B cell (primary cell): ENCODE results near the gene IL15. TPM values are rescaled to one million over a fixed set of nuclear protein-coding genes. Genes with fewer than 3 reads are reported as not detected.

ENCODE experiments used
- ATAC-seq: fragments of 200-7000 bp; cut with Tn5 transposase; one replicate; pipeline ENCODE4 v1.10.0; 2021; ENCODE audit warnings: low read depth, mild to moderate bottlenecking, moderate number of reproducible peaks, moderate library complexity
- CTCF ChIA-PET: fragments of 350-600 bp; sonication (Branson Sonifier 250); formaldehyde crosslinking; loops from one replicate; lab custom pipeline; 2021; ENCODE audit warnings: antibody characterized with exemption, inconsistent platforms; lab: Charles Lee
- POLR2A ChIA-PET: fragments of 350-600 bp; sonication (Branson Sonifier 250); formaldehyde crosslinking; loops from one replicate; lab custom pipeline; 2021; ENCODE audit warnings: antibody characterized with exemption; lab: Charles Lee
- DNase-seq: peaks from one replicate; pipeline ENCODE4 v3.0.0; 2013
- H2AFZ ChIP-seq: 2 replicates; pipeline ENCODE4 v1.6.1; 2012; ENCODE audit warnings: mild to moderate bottlenecking, low read depth, low read length; ENCODE audit not compliant: insufficient read depth, poor library complexity, severe bottlenecking
- H3K27ac ChIP-seq, 2 donors: 1 replicate in 1 of 2; 2 replicates in 1 of 2; pipeline ENCODE4 v1.5.1; 2012 to 2013; ENCODE audit warnings: low read length in 2 of 2, mild to moderate bottlenecking in 2 of 2, moderate library complexity in 1 of 2
- H3K27me3 ChIP-seq, 4 experiments: fragments of 200-600 bp in 1 of 4; sonication (generic) in 1 of 4; replicated peaks in 1 of 4; 1 replicate in 2 of 4; 2 replicates in 2 of 4; pipeline versions ENCODE4 v1.6.1 to v1.7.0; 2013 to 2016; ENCODE audit warnings: low read length in 3 of 4, mild to moderate bottlenecking in 2 of 4, mixed read lengths in 1 of 4, moderate library complexity in 1 of 4; ENCODE audit not compliant: insufficient read depth in 4 of 4, control insufficient read depth in 3 of 4; ENCODE audit errors: control extremely low read depth in 1 of 4
- H3K36me3 ChIP-seq, 2 experiments: replicated peaks in 1 of 2; 1 replicate in 1 of 2; 2 replicates in 1 of 2; pipeline versions ENCODE4 v1.6.1 to v1.7.1; 2013; ENCODE audit warnings: low read length in 1 of 2; ENCODE audit not compliant: insufficient read depth in 2 of 2, control insufficient read depth in 1 of 2; ENCODE audit errors: control extremely low read depth in 1 of 2, extremely low read depth in 1 of 2
- H3K4me1 ChIP-seq, 2 donors: fragments of 200-600 bp in 1 of 2; sonication (generic) in 1 of 2; 1 replicate in 1 of 2; 2 replicates in 1 of 2; pipeline versions ENCODE4 v1.5.1 to v1.6.1; 2013 to 2017; ENCODE audit warnings: low read length in 2 of 2; ENCODE audit not compliant: control insufficient read depth in 2 of 2, insufficient read depth in 2 of 2
- H3K4me2 ChIP-seq: replicated peaks from 2 replicates; pipeline ENCODE3; 2012; ENCODE audit warnings: mild to moderate bottlenecking, low read depth, low read length; ENCODE audit not compliant: poor library complexity, severe bottlenecking
- H3K4me3 ChIP-seq, 5 experiments: fragments of 200-600 bp in 1 of 5; sonication (generic) in 1 of 5; 1 replicate in 3 of 5; 2 replicates in 2 of 5; pipeline versions ENCODE4 v1.5.1 to v1.7.0; 2011 to 2016; ENCODE audit warnings: low read length in 4 of 5, mild to moderate bottlenecking in 4 of 5, low read depth in 2 of 5, control low read depth in 1 of 5, moderate library complexity in 1 of 5; ENCODE audit not compliant: insufficient read depth in 1 of 5; ENCODE audit errors: control extremely low read depth in 1 of 5, extremely low read depth in 1 of 5
- H3K79me2 ChIP-seq: fragments of 200-600 bp; sonication (generic); one replicate; pipeline ENCODE4 v1.6.0; 2016; ENCODE audit warnings: low read length; ENCODE audit not compliant: control insufficient read depth, insufficient read depth
- H3K9ac ChIP-seq: fragments of 200-600 bp; sonication (generic); 2 replicates; pipeline ENCODE4 v1.6.1; 2017; ENCODE audit warnings: mild to moderate bottlenecking, low read length, moderate library complexity
- H3K9me3 ChIP-seq, 3 donors: one replicate each; pipeline versions ENCODE4 v1.6.1 to v1.7.1; 2013; ENCODE audit warnings: low read length in 2 of 3; ENCODE audit not compliant: control insufficient read depth in 2 of 3, insufficient read depth in 1 of 3; ENCODE audit errors: control extremely low read depth in 1 of 3
- H4K20me1 ChIP-seq: 2 replicates; pipeline ENCODE4 v1.6.0; 2012; ENCODE audit warnings: mild to moderate bottlenecking, low read length; ENCODE audit not compliant: insufficient read depth, control insufficient read depth, poor library complexity, severe bottlenecking
- H3K27ac Mint-ChIP-seq: one replicate; pipeline ENCODE4 v1.8.0; 2021; ENCODE audit warnings: mixed read lengths
- H3K27me3 Mint-ChIP-seq: one replicate; pipeline ENCODE4 v1.8.0; 2021; ENCODE audit warnings: mixed read lengths
- H3K4me1 Mint-ChIP-seq: one replicate; pipeline ENCODE4 v1.8.0; 2021; ENCODE audit warnings: mixed read lengths
- H3K4me3 Mint-ChIP-seq: one replicate; pipeline ENCODE4 v1.8.0; 2021; ENCODE audit warnings: mixed read lengths
- H3K9me3 Mint-ChIP-seq: one replicate; pipeline ENCODE4 v1.8.0; 2022; ENCODE audit warnings: mixed read lengths; ENCODE audit not compliant: insufficient read depth
- EZH2 ChIP-seq: IDR thresholded peaks from 2 replicates; pipeline ENCODE4 v1.6.1; 2012; ENCODE audit warnings: borderline replicate concordance, low read depth, mild to moderate bottlenecking, moderate library complexity, low read length; ENCODE audit not compliant: insufficient read depth, poor library complexity, severe bottlenecking
- WGBS: methylation state at CpG from one replicate; pipeline ENCODE4 v1.1.5; 2013; ENCODE audit warnings: missing lambda C conversion rate; ENCODE audit not compliant: insufficient coverage; 5-methylcytosine and 5-hydroxymethylcytosine counted together
- intact Hi-C: fragments of 100-400 bp; cut with micrococcal nuclease; formaldehyde crosslinking; loops from one replicate; pipeline ENCODE4 v1.10.0; 2022
- polyA plus RNA-seq: library from polyadenylated mRNA; depleted of rRNA; stranded (reverse); fragments of >200 nt; gene quantifications from 2 replicates; pipeline ENCODE4 v1.2.3, GENCODE V29; 2012
- total RNA-seq, 2 donors: library from RNA; stranded (reverse); fragments of 120-200 nt in 1 of 2; gene quantifications; 1 replicate in 1 of 2; 2 replicates in 1 of 2; pipeline versions ENCODE4 v1.2.3 to v1.2.4, GENCODE V29; 2013 to 2022
- TF ChIP-seq, protein P1 (sequence below): fragments of 200-600 bp; IDR thresholded peaks from one replicate; pipeline ENCODE4 v1.8.0; 2022; ENCODE audit warnings: antibody characterized with exemption, mild to moderate bottlenecking

Gene IL15
- total and polyA plus RNA-seq, 2 donors (not counting 1 experiment from before 2014, with no cell fraction given): 6.1 to 11.5 TPM

DNA sequence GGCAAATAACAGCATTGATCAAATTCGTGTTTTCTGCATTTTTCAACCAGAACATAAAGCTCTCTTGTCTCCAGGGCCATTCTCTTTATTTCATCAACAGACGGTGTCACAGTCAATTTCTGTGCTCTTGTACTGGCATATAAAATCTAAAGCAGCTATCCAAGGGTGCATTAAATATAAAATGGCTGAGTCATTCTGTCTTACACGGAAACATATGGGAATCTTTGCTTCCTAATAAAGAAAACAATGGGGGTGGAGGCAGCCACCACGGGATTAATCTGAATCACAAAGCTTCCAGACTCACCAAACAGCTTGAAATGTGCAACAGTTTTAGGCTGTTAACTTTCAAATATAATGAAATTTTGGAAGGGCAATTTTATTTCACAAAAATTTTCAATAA, 132.6 kb downstream of the IL15 start:
- CTCF ChIA-PET: interaction anchor here (0.7 kb wide), 1 partner anchor 69 kb away, joined by 4 read pairs; no protein-coding TSS in a partner anchor
- H3K27ac Mint-ChIP-seq: no peak overlapping the region
- Histone ChIP-seq H3K4me2 (no peak overlapping the region), H4K20me1 (no peaks in the 10 kb centered on the region), H3K27ac (no peak overlapping the region), H2AFZ (no peak overlapping the region), H3K4me3 (no peak overlapping the region), H3K4me1 (no peaks in the 10 kb centered on the region), H3K79me2 (no peaks in the 10 kb centered on the region), H3K9ac (no peak overlapping the region), H3K36me3 (no peaks in the 10 kb centered on the region), H3K27me3 (no peaks in the 10 kb centered on the region), H3K9me3 (peaks cover 0 to 2% (median 0%) of the 10 kb centered on the region in 3 donors)
- intact Hi-C loops: no loop called here
- WGBS: no CpG with 5 or more reads among the region's 4 CpGs
- DNase-seq (no peak), ATAC-seq (no peak)
- no peaks in the 10 kb centered on the region for H3K4me1 Mint-ChIP-seq
- H3K27me3 Mint-ChIP-seq: no peaks in the 10 kb centered on the region
- H3K9me3 Mint-ChIP-seq: no peaks in the 10 kb centered on the region
- POLR2A ChIA-PET: no interaction called here
- TF ChIP-seq, protein P1, sequence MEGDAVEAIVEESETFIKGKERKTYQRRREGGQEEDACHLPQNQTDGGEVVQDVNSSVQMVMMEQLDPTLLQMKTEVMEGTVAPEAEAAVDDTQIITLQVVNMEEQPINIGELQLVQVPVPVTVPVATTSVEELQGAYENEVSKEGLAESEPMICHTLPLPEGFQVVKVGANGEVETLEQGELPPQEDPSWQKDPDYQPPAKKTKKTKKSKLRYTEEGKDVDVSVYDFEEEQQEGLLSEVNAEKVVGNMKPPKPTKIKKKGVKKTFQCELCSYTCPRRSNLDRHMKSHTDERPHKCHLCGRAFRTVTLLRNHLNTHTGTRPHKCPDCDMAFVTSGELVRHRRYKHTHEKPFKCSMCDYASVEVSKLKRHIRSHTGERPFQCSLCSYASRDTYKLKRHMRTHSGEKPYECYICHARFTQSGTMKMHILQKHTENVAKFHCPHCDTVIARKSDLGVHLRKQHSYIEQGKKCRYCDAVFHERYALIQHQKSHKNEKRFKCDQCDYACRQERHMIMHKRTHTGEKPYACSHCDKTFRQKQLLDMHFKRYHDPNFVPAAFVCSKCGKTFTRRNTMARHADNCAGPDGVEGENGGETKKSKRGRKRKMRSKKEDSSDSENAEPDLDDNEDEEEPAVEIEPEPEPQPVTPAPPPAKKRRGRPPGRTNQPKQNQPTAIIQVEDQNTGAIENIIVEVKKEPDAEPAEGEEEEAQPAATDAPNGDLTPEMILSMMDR: no peak
- no peak for TF ChIP-seq EZH2
- H3K4me3 Mint-ChIP-seq: no peak overlapping the region

DNA sequence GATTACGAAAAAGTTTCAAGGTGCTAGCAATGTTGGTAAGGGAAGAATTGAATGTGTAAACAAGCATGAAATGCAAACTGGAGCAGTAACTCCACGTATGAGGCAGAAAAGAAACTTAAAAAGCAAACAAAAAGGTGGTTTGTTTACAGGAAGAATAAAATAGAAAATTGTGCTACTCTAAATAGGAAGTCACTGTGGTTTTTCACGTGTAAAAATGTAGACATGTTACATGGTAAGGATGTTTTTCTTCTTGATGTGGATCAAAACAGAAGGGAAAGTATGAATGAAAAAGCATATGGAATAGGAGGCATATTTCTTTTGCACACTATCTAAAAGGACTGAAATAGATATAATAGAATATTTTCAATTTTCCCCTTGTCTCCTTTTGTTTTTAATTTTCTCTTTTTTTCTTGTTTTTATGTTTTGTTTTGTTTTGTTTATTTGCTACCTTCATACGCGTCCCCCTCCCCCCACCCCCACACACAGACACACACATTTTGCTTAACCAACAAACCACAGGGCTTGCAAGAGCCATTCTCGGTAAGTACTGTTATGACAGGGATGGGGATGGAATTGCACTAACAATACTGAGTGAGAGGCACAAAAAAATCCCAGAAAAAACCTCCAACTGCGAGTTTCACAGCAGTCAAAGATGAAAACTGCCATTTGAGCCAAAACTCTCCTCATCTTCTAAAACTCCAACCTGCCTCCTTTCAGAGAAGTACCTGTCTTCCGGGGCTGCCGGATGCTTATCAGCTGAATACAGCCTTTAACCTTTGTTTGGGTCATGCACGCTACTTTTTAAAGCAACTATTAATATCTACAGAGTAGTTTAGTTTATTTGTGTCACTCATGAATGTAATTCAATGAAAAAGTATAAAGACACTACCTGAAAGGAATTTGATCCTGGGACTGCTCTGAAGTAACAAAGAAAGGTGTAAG, 135.8 kb downstream of the IL15 start:
- Histone ChIP-seq H3K4me2 (no peak overlapping the region), H3K9ac (no peak overlapping the region), H3K79me2 (no peaks in the 10 kb centered on the region), H3K4me3 (no peak overlapping the region), H3K27ac (no peak overlapping the region), H3K4me1 (no peaks in the 10 kb centered on the region), H2AFZ (no peak overlapping the region), H3K36me3 (no peaks in the 10 kb centered on the region), H3K27me3 (no peaks in the 10 kb centered on the region), H3K9me3 (no peaks in the 10 kb centered on the region), H4K20me1 (no peaks in the 10 kb centered on the region)
- Mint-ChIP-seq H3K9me3 (no peaks in the 10 kb centered on the region), H3K4me1 (no peaks in the 10 kb centered on the region), H3K27ac (no peak overlapping the region), H3K27me3 (no peaks in the 10 kb centered on the region), H3K4me3 (no peak overlapping the region)
- intact Hi-C loops: no loop called here
- TF ChIP-seq, protein P1: no peak
- TF ChIP-seq EZH2: no peak
- CTCF ChIA-PET: no interaction called here
- ATAC-seq (no peak), DNase-seq (no peak)
- POLR2A ChIA-PET: no interaction called here
- WGBS: 77% methylated on average over 3 of the region's 10 CpGs
